ENCODE measurements around the gene GFI1.

- TF ChIP-seq, protein P1, sequence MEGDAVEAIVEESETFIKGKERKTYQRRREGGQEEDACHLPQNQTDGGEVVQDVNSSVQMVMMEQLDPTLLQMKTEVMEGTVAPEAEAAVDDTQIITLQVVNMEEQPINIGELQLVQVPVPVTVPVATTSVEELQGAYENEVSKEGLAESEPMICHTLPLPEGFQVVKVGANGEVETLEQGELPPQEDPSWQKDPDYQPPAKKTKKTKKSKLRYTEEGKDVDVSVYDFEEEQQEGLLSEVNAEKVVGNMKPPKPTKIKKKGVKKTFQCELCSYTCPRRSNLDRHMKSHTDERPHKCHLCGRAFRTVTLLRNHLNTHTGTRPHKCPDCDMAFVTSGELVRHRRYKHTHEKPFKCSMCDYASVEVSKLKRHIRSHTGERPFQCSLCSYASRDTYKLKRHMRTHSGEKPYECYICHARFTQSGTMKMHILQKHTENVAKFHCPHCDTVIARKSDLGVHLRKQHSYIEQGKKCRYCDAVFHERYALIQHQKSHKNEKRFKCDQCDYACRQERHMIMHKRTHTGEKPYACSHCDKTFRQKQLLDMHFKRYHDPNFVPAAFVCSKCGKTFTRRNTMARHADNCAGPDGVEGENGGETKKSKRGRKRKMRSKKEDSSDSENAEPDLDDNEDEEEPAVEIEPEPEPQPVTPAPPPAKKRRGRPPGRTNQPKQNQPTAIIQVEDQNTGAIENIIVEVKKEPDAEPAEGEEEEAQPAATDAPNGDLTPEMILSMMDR (IDR thresholded peaks at IDR 0.05; ENCODE audit: poor library complexity): no peak
- no peak for TF ChIP-seq EZH2 (IDR thresholded peaks at IDR 0.05; ENCODE audit: borderline replicate concordance)
- TF ChIP-seq EZH2phosphoT487 (IDR thresholded peaks at IDR 0.05; ENCODE audit: low read depth, severe bottlenecking, unreplicated experiment): no peak
Observed at GRCh38 chr1:92494485-92495141, 7.9 kb upstream of the GFI1 start.
